ENCODE results near the gene PRPF31. TPM values are rescaled to one million over a fixed set of nuclear protein-coding genes. Genes with fewer than 3 reads are reported as not detected.

The PRPF31 gene
- total and polyA plus RNA-seq, 2 of the 4 experiments (the other 2 are of a cell fraction) = 65.4 to 66.1 TPM

GRCh38 chr19:54133957-54134590 is 18.5 kb downstream of the PRPF31 start:
- BruUV-seq (replicated peaks) = no TSS peak
- Histone ChIP-seq H3K4me2 (ENCODE audit: low read depth, low read length) (no peak overlapping the region), H3K56ac (ENCODE audit: extremely low read depth, insufficient read depth, low read length) (no peak overlapping the region), H4K5ac (ENCODE audit: low read depth, low read length) (no peak overlapping the region), H2BK20ac (ENCODE audit: low read depth, low read length) (no peak overlapping the region), H3K9me1 (ENCODE audit: insufficient read depth, low read length) (peaks cover 4% of the 10 kb centered on the region; the same call in 1 of the 2 replicates), H3K4ac (ENCODE audit: low read depth, low read length) (no peak overlapping the region), H3K4me3 (ENCODE audit: insufficient read depth, low read depth, low read length) (no peak overlapping the region), H3K9me3 (ENCODE audit: control insufficient read depth, insufficient read depth, low read length) (no peaks in the 10 kb centered on the region), H2BK120ac (ENCODE audit: low read depth, low read length) (no peak overlapping the region), H3K27ac (ENCODE audit: insufficient read depth, low read length) (no peak overlapping the region), H2BK5ac (ENCODE audit: low read depth, low read length, poor library complexity, severe bottlenecking) (no peak overlapping the region), H3K4me1 (ENCODE audit: control insufficient read depth, insufficient read depth, low read length) (peaks cover 10% of the 10 kb centered on the region), H3K27me3 (ENCODE audit: control insufficient read depth, insufficient read depth, low read length) (no peaks in the 10 kb centered on the region), H2AFZ (replicated peaks; ENCODE audit: low read length, poor library complexity) (no peak overlapping the region), H2AK5ac (ENCODE audit: low read depth, low read length) (no peak overlapping the region), H3K14ac (replicated peaks; ENCODE audit: low read depth, low read length) (no peak overlapping the region), H3K9ac (ENCODE audit: low read depth, low read length) (no peak overlapping the region), H3K23ac (ENCODE audit: low read depth, low read length) (no peak overlapping the region), H2BK15ac (ENCODE audit: low read depth, low read length) (no peak overlapping the region), H4K91ac (ENCODE audit: insufficient read depth, low read depth, low read length) (no peak overlapping the region), H3K18ac (ENCODE audit: low read depth, low read length) (no peak overlapping the region), H4K20me1 (ENCODE audit: insufficient read depth, low read length) (peaks cover 10% of the 10 kb centered on the region; the same call in 1 of the 2 replicates), H3K79me1 (ENCODE audit: low read depth in 1 of 2, low read length in 2 of 2) (peaks cover 0 to 7% of the 10 kb centered on the region in 2 experiments; a peak in 1 of 4 replicates), H4K8ac (ENCODE audit: low read depth in 2 of 2, low read length in 2 of 2) (no peak overlapping the region), H2AK9ac (replicated peaks; ENCODE audit: low read depth, low read length, poor library complexity) (no peak overlapping the region), H3K36me3 (ENCODE audit: control insufficient read depth, insufficient read depth, low read length) (peaks cover 16% of the 10 kb centered on the region)
- dilution Hi-C loops (cut with HindIII; ENCODE audit: low sequenced_read_pairs, unreplicated experiment) = no loop called here
- intact Hi-C loops (cut with micrococcal nuclease) = no loop called here
- CTCF ChIA-PET = no interaction called here
- DNase-seq = no peak
- WGBS, 2 experiments (ENCODE audit: extremely low coverage in 2 of 2, insufficient read length in 1 of 2) = 65% methylated on average over 2 of the region's 2 CpGs; no CpG with 5 or more reads in 1 of the 2 experiments
- in situ Hi-C loops (cut with MboI; ENCODE audit: low sequenced_read_pairs) = loop anchor here (25.0 kb wide), 1 partner anchor 1528 kb away; the partner anchor contains the start of gene U2AF2
- no peak for TF ChIP-seq RCOR1 (IDR thresholded peaks at IDR 0.05; ENCODE audit: insufficient replicate concordance, low read length)
- no peak for TF ChIP-seq CTCF (conservative IDR thresholded peaks at IDR 0.05; ENCODE audit: low read depth, low read length)
- no peak for TF ChIP-seq MAZ (IDR thresholded peaks at IDR 0.05; ENCODE audit: borderline replicate concordance, low read depth, low read length)
- TF ChIP-seq CEBPB (IDR thresholded peaks at IDR 0.05; ENCODE audit: low read depth, low read length) = no peak
- TF ChIP-seq RFX5 (IDR thresholded peaks at IDR 0.05; ENCODE audit: low read depth, low read length) = no peak
- TF ChIP-seq MAFK (IDR thresholded peaks at IDR 0.05; ENCODE audit: low read depth, low read length) = no peak
- no peak for TF ChIP-seq ELK1 (IDR thresholded peaks at IDR 0.05; ENCODE audit: borderline replicate concordance, low read depth, low read length)
- TF ChIP-seq USF2 (IDR thresholded peaks at IDR 0.05; ENCODE audit: low read depth, low read length) = no peak
- TF ChIP-seq POLR2A (IDR thresholded peaks at IDR 0.05; ENCODE audit: low read depth, low read length) = no peak
- TF ChIP-seq BHLHE40 (IDR thresholded peaks at IDR 0.05; ENCODE audit: low read depth, low read length) = no peak
- TF ChIP-seq NFE2L2 (IDR thresholded peaks at IDR 0.05; ENCODE audit: low read depth, low read length) = no peak
- TF ChIP-seq FOS (IDR thresholded peaks at IDR 0.05; ENCODE audit: low read depth, low read length) = no peak
- TF ChIP-seq RAD21 (IDR thresholded peaks at IDR 0.05; ENCODE audit: low read length) = no peak
- no peak for TF ChIP-seq SMC3 (IDR thresholded peaks at IDR 0.05; ENCODE audit: low read depth, low read length)
- TF ChIP-seq MXI1 (IDR thresholded peaks at IDR 0.05; ENCODE audit: borderline replicate concordance, low read depth, low read length) = no peak
- no peak for TF ChIP-seq CHD1 (IDR thresholded peaks at IDR 0.05; ENCODE audit: low read depth, low read length)
- POLR2A ChIA-PET (ENCODE audit: unreplicated experiment) = no interaction called here
- no peak for ATAC-seq (ENCODE audit: low read depth)
